GM19463 (cell line): ENCODE data around the gene LBX2.

ENCODE experiments used
- ATAC-seq: cut with Tn5 transposase; IDR thresholded peaks from one replicate; pipeline ENCODE4 v1.9.1; 2021; ENCODE audit warnings: mild to moderate bottlenecking, moderate library complexity; ENCODE audit not compliant: unreplicated experiment

The LBX2 gene

GRCh38 chr2:74499267-74499939 is at the start of gene LBX2:
Gene LBX2, minus strand, starts transcription at chr2:74499603. Its CDS starts 66 bp downstream, at chr2:74499537.
- ATAC-seq: no peak

GRCh38 chr2:74548285-74548899 is 49.0 kb upstream of the LBX2 start:
- ATAC-seq: no peak

DNA sequence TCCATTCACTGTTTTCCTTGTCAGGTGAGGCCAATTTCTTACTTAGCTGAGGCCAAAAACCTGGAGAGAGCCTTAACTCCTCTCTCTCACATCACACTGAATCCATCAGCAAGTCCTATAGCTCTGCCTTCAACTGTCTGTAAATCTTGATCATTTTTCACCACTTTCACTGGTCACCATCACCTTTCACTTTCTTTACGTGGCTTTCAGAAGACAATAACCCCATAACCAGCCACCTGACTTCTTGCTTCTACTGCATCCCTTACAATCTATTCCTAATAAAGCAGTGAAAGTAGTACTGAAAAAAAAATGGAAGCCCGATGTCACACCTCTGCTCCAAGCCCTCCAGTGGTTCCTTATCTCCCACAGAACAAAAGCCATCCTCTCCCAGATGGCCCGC is 46.6 kb upstream of the LBX2 start:
- ATAC-seq: no peak

DNA sequence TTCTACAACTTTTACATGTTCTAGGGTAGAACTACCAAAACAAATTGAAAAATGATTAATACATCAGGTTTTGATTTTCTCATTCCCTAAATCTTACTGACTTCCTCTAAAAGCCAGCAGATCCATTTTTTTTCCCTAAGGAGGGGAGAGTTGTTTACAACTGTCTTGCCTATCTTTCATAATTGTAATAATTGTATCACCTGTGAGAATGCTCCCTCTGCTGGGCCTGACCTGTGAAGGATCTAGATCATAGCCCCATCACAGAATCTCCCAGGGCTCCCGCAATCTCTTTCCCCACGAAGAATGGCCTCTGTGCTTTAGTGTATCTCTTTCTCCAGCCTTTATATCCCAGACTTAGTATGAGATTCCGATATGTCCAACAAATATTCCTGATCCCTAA is 45.2 kb upstream of the LBX2 start:
- ATAC-seq: no peak

- ATAC-seq: no peak
These were observed 43.6 kb upstream of the LBX2 start for GRCh38 chr2:74542978-74543377.

- ATAC-seq: no peak
These were observed 40.9 kb upstream of the LBX2 start for GRCh38 chr2:74540291-74540690.

GRCh38 chr2:74538881-74539339 is 39.5 kb upstream of the LBX2 start:
- peak; percentile 51 for ATAC-seq

GRCh38 chr2:74537140-74537539 is 37.7 kb upstream of the LBX2 start:
- ATAC-seq: no peak

DNA sequence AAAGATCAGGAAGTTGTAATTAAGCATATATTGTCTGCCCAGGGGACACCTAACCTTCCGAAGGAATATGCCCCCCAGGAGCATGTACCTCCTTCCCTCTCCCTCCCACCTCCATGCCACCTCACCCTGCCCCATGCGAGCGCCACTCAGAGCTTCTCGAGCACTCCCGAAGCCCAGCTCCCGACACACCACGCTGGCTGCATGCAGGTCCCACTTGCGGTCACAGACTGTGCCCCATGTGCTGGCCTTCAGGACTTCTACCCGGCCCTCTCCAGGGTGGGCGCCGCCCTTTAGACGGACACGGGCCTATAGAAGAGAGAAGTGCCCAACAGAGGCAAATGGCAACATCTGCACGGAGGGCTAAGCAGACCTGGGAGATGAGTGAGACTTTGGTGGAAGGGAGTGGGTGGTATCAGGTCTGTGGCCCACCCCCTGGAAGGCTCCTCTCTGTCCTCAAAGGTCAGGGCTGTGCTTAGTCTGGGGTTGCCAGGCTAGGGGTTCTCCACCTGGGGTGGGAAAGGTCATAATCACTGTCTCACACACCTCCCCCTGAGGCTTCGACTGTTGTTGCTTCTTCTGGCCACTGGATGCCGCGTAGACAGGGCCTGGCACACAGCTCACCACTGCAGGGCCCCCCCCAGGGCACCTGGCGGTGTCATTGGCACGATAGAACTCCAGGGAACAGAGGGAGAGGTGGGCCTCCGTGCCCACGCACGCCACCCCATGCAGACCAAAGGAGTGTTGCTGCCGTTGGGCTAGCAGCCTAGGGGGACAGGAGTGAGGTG is 37.0 kb upstream of the LBX2 start:
- ATAC-seq: no peak

GRCh38 chr2:74535440-74535965 is 36.1 kb upstream of the LBX2 start:
- ATAC-seq: no peak

DNA sequence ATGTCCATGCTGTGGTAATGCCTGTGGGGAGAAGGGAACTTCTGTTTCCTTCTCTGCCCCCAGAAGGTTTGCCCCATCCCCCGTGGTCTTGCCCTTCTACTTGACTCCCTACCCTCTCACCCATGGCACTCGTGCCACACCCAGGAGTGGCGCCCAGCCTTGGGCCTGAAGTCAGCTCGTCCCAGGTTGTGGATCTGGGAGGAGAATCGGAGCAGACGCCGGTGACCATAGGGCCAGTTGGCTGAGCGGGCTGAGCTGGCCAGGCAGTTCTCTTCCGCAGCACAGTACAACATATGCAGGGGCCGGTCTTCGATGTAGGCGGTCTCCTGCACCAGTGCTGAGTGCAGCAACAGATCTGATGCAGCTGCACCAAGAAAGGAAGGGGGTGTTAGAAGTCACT is 35.0 kb upstream of the LBX2 start:
- no peak for ATAC-seq

DNA sequence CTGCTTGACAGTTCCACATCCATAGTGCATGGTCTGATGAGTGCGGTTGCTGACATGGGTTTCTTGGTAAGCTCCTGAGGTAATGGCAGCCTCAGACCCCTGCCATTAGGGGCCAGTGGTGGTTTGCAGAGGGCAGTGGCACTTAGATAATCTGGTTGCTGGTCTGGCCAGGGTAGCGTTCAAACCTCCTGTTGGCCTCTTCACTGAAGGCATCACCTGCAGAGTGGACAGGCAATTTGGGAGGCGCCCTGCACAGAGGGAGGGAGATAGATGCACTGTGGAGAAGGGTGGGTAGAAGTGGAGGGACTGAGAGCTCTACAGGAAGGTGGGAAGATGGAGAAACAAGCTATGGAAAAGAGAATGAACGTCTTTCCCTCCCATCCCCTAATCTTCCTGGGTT is 34.1 kb upstream of the LBX2 start:
- no peak for ATAC-seq

DNA sequence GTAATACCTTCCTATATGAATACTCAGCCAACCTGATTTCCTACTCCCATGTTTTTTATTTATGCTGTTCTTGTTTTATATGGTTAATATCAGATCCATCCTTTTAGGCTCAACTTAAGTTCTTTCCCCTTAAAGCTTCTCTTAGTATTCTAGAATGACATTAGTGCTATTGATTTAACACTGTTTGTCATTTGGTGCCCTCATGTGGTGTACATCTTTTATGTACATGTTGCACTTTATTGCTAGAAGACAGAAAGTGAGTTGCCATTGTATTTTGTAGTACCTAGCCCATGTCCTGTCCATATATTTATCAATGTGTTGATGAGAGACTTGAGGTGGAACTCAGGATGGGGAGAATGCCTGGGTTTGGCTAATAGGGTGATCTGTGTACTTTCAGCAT is 32.8 kb upstream of the LBX2 start:
- no peak for ATAC-seq

GRCh38 chr2:74531666-74532065 is 32.3 kb upstream of the LBX2 start:
- no peak for ATAC-seq

- ATAC-seq: peak; percentile 29
These were observed 31.1 kb upstream of the LBX2 start for GRCh38 chr2:74530239-74531187.

DNA sequence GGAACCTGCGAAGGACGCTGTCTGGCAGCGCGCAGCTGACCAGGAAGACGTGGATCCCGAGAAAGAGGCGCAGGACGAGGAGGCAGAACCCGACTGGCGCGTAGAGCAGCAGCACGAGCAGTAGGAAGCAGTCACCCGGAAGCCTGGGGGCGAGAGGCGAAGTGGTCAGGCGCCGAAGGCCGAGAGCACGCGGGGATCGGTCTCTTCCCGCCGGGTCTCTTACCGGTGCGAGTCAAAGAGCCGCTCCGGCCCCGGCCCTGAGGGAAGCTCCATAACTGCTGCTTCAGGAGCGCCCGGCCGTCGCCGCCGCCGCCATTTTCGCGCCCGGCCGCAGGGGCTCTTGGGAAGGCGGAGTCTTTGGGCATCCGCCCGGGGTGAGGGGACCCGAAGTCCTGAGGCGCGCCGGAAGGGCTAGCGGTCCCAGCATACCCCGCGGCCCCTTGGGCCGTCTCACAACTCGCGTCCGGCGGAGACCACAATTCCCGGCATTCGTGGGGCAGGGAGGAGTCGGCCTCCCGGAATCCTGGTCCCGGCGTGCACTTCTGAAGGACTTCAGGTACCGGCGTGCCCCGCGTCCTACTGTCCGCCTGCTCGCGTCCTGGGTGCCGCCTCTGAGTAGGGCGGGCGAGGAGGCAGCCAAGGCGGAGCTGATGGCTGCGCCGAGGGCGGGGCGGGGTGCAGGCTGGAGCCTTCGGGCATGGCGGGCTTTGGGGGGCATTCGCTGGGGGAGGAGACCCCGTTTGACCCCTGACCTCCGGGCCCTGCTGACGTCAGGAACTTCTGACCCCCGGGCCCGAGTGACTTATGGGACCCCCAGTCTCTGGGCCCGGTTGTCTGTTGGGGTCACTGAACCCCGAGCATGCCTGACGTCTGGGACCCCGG is 30.2 kb upstream of the LBX2 start, which contains the start of the genes AUP1 and HTRA2:
Gene AUP1, minus strand, starts transcription at position 350 of the 882 bp plus-strand sequence. Its CDS starts 77 bp downstream, at position 273.
Gene HTRA2, plus strand, starts transcription at position 577 of the 882 bp plus-strand sequence. Its CDS starts 74 bp downstream, at position 651.
- peak; percentile 80 for ATAC-seq

DNA sequence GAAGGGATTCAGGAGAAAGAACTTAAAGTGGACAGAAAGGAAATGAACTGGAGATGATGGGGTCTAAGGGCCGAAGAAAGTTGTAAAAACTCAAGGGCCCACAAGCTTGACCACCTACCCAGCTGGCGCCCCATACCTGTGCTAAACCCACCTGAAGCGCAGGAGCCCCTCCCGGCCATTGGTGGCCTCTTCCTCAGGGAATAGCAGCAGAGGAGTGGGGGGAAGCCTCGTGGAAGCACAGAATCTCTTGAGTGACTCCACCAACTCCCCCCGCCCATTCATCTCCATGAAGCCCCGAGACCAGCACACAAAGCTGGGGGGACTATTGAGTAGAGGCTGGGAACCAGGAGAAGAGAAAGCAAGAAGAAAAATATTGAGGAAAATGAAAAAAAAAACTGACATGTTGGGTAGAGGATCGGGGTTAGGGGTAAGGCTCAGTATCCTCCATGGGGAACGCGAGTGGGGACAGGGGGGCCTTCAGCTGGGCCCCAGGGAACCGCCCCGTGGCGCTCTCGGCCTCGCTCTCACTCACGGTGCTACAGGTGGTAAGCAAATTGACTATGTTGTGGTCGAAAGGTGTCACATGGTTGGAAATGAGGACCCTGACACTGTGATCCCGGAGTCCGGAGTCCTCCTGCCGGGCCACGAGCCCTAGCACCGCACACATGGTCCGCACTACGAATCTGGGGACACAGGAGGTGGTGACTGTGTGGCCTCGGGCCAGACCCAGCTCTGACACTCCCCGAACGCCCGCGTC is 29.4 kb upstream of the LBX2 start:
- ATAC-seq: no peak

GRCh38 chr2:74527741-74528140 is 28.3 kb upstream of the LBX2 start:
- ATAC-seq: no peak
